SK-N-SH treated with all-trans-retinoic acid at 6 μM for 48 hours (cell line): ENCODE measurements around the gene TMEM214.
A peak's percentile ranks its signal among the peaks of the same experiment; 100 is the strongest.

Experiments
- ATAC-seq: fragments of 200-7000 bp; cut with Tn5 transposase; 3 replicates; pipeline ENCODE4 v1.9.1; 2020; ENCODE audit warnings: mild to moderate bottlenecking, moderate library complexity
- BACH2 ChIP-seq: fragments of 250-450 bp; sonication (Bioruptor Pico); IDR thresholded peaks from 2 replicates; pipeline ENCODE4 v1.9.0; 2021; ENCODE audit warnings: mild to moderate bottlenecking, borderline replicate concordance
- CREB5 ChIP-seq: fragments of 250-450 bp; sonication (Bioruptor Pico); IDR thresholded peaks from 2 replicates; pipeline ENCODE4 v1.5.1; 2020; ENCODE audit warnings: low read depth, mild to moderate bottlenecking, moderate library complexity
- CSDC2 ChIP-seq: fragments of 250-450 bp; sonication (Bioruptor Pico); IDR thresholded peaks from 2 replicates; pipeline ENCODE4 v1.5.0; 2020; ENCODE audit warnings: mild to moderate bottlenecking, moderate library complexity
- CSRNP3 ChIP-seq: fragments of 250-450 bp; sonication (Bioruptor Pico); IDR thresholded peaks from 2 replicates; pipeline ENCODE4 v1.5.1; 2021; ENCODE audit warnings: mild to moderate bottlenecking, moderate library complexity
- ESRRG ChIP-seq: fragments of 250-450 bp; sonication (Bioruptor Pico); IDR thresholded peaks from 2 replicates; pipeline ENCODE4 v1.6.1; 2021; ENCODE audit warnings: mild to moderate bottlenecking
- GLIS3 ChIP-seq: fragments of 250-450 bp; sonication (Bioruptor Pico); IDR thresholded peaks from 2 replicates; pipeline ENCODE4 v1.5.0; 2020; ENCODE audit warnings: mild to moderate bottlenecking, moderate library complexity
- ISL1 ChIP-seq: fragments of 250-450 bp; sonication (Bioruptor Pico); IDR thresholded peaks from 2 replicates; pipeline ENCODE4 v2.1.2; 2022; ENCODE audit warnings: mild to moderate bottlenecking, moderate library complexity
- OSR1 ChIP-seq: fragments of 250-450 bp; sonication (Bioruptor Pico); IDR thresholded peaks from 2 replicates; pipeline ENCODE4 v1.8.0; 2022; ENCODE audit warnings: moderate library complexity, mild to moderate bottlenecking, inconsistent platforms
- RARB ChIP-seq: fragments of 250-450 bp; sonication (Bioruptor Pico); IDR thresholded peaks from 2 replicates; pipeline ENCODE4 v1.8.0; 2021; ENCODE audit warnings: mild to moderate bottlenecking, moderate library complexity
- SNAI2 ChIP-seq: fragments of 250-450 bp; sonication (Bioruptor Pico); IDR thresholded peaks from 2 replicates; pipeline ENCODE4 v1.5.0; 2020; ENCODE audit warnings: mild to moderate bottlenecking, moderate library complexity
- TCF4 ChIP-seq: fragments of 250-450 bp; sonication (Bioruptor Pico); IDR thresholded peaks from 2 replicates; pipeline ENCODE4 v1.8.0; 2021; ENCODE audit warnings: mild to moderate bottlenecking, moderate library complexity, borderline replicate concordance
- TOX ChIP-seq: fragments of 250-450 bp; sonication (Bioruptor Pico); IDR thresholded peaks from 2 replicates; pipeline ENCODE4 v1.8.0; 2021; ENCODE audit warnings: mild to moderate bottlenecking, moderate library complexity, borderline replicate concordance
- TSHZ2 ChIP-seq: fragments of 250-450 bp; sonication (Bioruptor Pico); IDR thresholded peaks from 2 replicates; pipeline ENCODE4 v1.5.0; 2020; ENCODE audit warnings: mild to moderate bottlenecking, moderate library complexity
- ZC3H10 ChIP-seq: fragments of 250-450 bp; sonication (Bioruptor Pico); IDR thresholded peaks from 2 replicates; pipeline ENCODE4 v1.5.1; 2021; ENCODE audit warnings: mild to moderate bottlenecking, moderate library complexity
- ZFP30 ChIP-seq: fragments of 450-650 bp; formaldehyde crosslinking; IDR thresholded peaks from 2 replicates; pipeline ENCODE4 v1.5.0; 2022; ENCODE audit warnings: mild to moderate bottlenecking, moderate library complexity
- ZNF565 ChIP-seq: fragments of 450-650 bp; formaldehyde crosslinking; conservative IDR thresholded peaks from 2 replicates; pipeline ENCODE4 v1.5.0; 2020; ENCODE audit warnings: low read depth, mild to moderate bottlenecking, moderate library complexity
- ZNF70 ChIP-seq: fragments of 450-650 bp; formaldehyde crosslinking; IDR thresholded peaks from 2 replicates; pipeline ENCODE4 v1.5.0; 2020; ENCODE audit warnings: mild to moderate bottlenecking, moderate library complexity
- ZNF8 ChIP-seq: fragments of 450-650 bp; formaldehyde crosslinking; IDR thresholded peaks from 2 replicates; pipeline ENCODE4 v1.5.0; 2020; ENCODE audit warnings: mild to moderate bottlenecking, moderate library complexity
- TF ChIP-seq, protein P1 (sequence below): fragments of 250-450 bp; sonication (Bioruptor Pico); IDR thresholded peaks from 2 replicates; pipeline ENCODE4 v1.8.0; 2021; ENCODE audit warnings: low read depth, mild to moderate bottlenecking, moderate library complexity, borderline replicate concordance

The TMEM214 gene, protein sequence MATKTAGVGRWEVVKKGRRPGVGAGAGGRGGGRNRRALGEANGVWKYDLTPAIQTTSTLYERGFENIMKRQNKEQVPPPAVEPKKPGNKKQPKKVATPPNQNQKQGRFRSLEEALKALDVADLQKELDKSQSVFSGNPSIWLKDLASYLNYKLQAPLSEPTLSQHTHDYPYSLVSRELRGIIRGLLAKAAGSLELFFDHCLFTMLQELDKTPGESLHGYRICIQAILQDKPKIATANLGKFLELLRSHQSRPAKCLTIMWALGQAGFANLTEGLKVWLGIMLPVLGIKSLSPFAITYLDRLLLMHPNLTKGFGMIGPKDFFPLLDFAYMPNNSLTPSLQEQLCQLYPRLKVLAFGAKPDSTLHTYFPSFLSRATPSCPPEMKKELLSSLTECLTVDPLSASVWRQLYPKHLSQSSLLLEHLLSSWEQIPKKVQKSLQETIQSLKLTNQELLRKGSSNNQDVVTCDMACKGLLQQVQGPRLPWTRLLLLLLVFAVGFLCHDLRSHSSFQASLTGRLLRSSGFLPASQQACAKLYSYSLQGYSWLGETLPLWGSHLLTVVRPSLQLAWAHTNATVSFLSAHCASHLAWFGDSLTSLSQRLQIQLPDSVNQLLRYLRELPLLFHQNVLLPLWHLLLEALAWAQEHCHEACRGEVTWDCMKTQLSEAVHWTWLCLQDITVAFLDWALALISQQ

GRCh38 chr2:27032495-27033252 is at the start of gene TMEM214:
TMEM214 (plus strand) TSS chr2:27032965; CDS start chr2:27033016, 51 bp downstream.
- TF ChIP-seq TSHZ2 (CRISPR knock-in tag), result peak; percentile 57; the same call in 1 of the 2 replicates
- no peak for TF ChIP-seq TCF4 (CRISPR knock-in tag)
- peak; percentile 99 for ATAC-seq

DNA sequence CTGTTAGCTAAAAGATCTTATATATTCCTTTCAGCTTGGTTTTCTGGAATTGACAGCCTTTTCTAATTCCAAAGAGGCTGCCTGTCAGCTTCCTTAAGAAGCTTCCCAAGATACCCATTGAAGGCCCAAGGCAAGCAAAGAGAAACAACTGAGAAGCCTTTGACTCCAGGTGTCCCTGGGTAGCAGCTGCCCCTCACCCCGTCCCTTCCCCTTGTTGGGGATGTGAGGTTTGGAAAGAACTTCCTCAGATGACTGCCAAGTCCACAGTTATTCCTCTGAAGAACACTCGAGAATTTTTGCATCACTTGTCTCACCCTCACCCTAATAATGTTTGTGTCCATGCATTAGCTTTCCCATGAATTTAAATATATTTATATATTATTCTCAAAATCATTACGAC is 49.0 kb upstream of the TMEM214 start:
- ATAC-seq, result no peak
- TF ChIP-seq ISL1 (CRISPR knock-in tag) (no peak), RARB (CRISPR knock-in tag) (no peak), TOX (CRISPR knock-in tag) (no peak), ZNF565 (CRISPR knock-in tag) (no peak)
- TF ChIP-seq, protein P1, sequence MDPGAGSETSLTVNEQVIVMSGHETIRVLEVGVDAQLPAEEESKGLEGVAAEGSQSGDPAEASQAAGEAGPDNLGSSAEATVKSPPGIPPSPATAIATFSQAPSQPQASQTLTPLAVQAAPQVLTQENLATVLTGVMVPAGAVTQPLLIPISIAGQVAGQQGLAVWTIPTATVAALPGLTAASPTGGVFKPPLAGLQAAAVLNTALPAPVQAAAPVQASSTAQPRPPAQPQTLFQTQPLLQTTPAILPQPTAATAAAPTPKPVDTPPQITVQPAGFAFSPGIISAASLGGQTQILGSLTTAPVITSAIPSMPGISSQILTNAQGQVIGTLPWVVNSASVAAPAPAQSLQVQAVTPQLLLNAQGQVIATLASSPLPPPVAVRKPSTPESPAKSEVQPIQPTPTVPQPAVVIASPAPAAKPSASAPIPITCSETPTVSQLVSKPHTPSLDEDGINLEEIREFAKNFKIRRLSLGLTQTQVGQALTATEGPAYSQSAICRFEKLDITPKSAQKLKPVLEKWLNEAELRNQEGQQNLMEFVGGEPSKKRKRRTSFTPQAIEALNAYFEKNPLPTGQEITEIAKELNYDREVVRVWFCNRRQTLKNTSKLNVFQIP, result no peak
- TF ChIP-seq, all 23 proteins: peak for 0

GRCh38 chr2:26985807-26986206 is 47.0 kb upstream of the TMEM214 start:
- TF ChIP-seq CREB5 (CRISPR knock-in tag) (no peak), ZNF8 (CRISPR knock-in tag) (no peak), TSHZ2 (CRISPR knock-in tag) (no peak), OSR1 (CRISPR knock-in tag) (no peak), CSRNP3 (CRISPR knock-in tag) (no peak), ZC3H10 (CRISPR knock-in tag) (no peak), CSDC2 (CRISPR knock-in tag) (no peak), RARB (CRISPR knock-in tag) (no peak), GLIS3 (CRISPR knock-in tag) (no peak), TOX (CRISPR knock-in tag) (no peak), BACH2 (CRISPR knock-in tag) (no peak), ZNF70 (CRISPR knock-in tag) (no peak), TCF4 (CRISPR knock-in tag) (no peak), SNAI2 (no peak), ZFP30 (CRISPR knock-in tag) (no peak), ESRRG (CRISPR knock-in tag) (no peak)
- no peak for ATAC-seq
